Heart right ventricle (tissue), 16 donors: ENCODE data around the gene SPEG. TPM values are rescaled to one million over a fixed set of nuclear protein-coding genes. Genes with fewer than 3 reads are reported as not detected.

Experiments
- ATAC-seq, 8 donors: fragments of 200-7000 bp; cut with Tn5 transposase; one replicate each; pipeline ENCODE4 v1.9.1; 2020; ENCODE audit warnings: mild to moderate bottlenecking in 8 of 8, moderate library complexity in 8 of 8, moderate number of reproducible peaks in 1 of 8
- DNase-seq, 2 donors: peaks; one replicate each; pipeline ENCODE4 v3.0.0-alpha.2; 2020
- H3K27ac ChIP-seq, 10 donors: fragments of 200-600 bp; sonication (generic) in 2 of 10; one replicate each; pipeline versions ENCODE4 v1.5.0 to v1.8.0; 2020 to 2022; ENCODE audit warnings: mild to moderate bottlenecking in 3 of 10
- H3K27me3 ChIP-seq, 7 donors: fragments of 200-600 bp; one replicate each; pipeline ENCODE4 v1.8.0; 2021 to 2022; ENCODE audit warnings: mild to moderate bottlenecking in 2 of 7
- H3K36me3 ChIP-seq, 9 donors: fragments of 200-600 bp; sonication (generic) in 1 of 9; one replicate each; pipeline versions ENCODE4 v1.5.0 to v1.8.0; 2020 to 2022; ENCODE audit warnings: mild to moderate bottlenecking in 2 of 9
- H3K4me1 ChIP-seq, 9 donors: fragments of 200-600 bp; sonication (generic) in 1 of 9; one replicate each; pipeline versions ENCODE4 v1.5.0 to v1.8.0; 2020 to 2022; ENCODE audit warnings: mild to moderate bottlenecking in 4 of 9
- H3K4me3 ChIP-seq, 10 donors: fragments of 200-600 bp; sonication (generic) in 2 of 10; one replicate each; pipeline versions ENCODE4 v1.5.0 to v1.8.0; 2020 to 2022; ENCODE audit warnings: mild to moderate bottlenecking in 7 of 10, moderate library complexity in 2 of 10
- H3K9me3 ChIP-seq, 11 donors: fragments of 200-600 bp in 10 of 11; sonication (generic) in 2 of 11; one replicate each; pipeline versions ENCODE4 v1.5.0 to v1.8.0; 2013 to 2022; ENCODE audit warnings: mild to moderate bottlenecking in 2 of 11, control low read depth in 1 of 11, moderate library complexity in 1 of 11
- WGBS, 2 donors: extraction: QIAGEN DNeasy Blood & Tissue Kit; methylation state at CpG; one replicate each; pipeline ENCODE4 v1.1.7; 2013; ENCODE audit warnings: inconsistent platforms in 1 of 2; 5-methylcytosine and 5-hydroxymethylcytosine counted together
- intact Hi-C, 10 donors: fragments of 100-400 bp; cut with DNase I; formaldehyde crosslinking; loops; one replicate each; pipeline versions ENCODE4 v1.11.1 to v1.14.2; 2022
- polyA plus RNA-seq, 2 donors: library from polyadenylated mRNA; stranded (reverse); fragments of 200-250 nt; gene quantifications; one replicate each; pipeline ENCODE4 v1.2.3, GENCODE V29; 2013
- total RNA-seq, 10 donors: library from RNA; stranded (reverse); fragmentation: NEBNext Ultra II Directional in 3 of 10; extraction: Animal tissue kit (Norgen Biotek cat#: 25700) in 3 of 10; gene quantifications; one replicate each; pipeline versions ENCODE4 v1.2.1 to v1.2.4, GENCODE V29; 2021 to 2023
- TF ChIP-seq, protein P1 (sequence below), 9 donors: fragments of 200-600 bp; sonication (generic) in 2 of 9; IDR thresholded peaks; one replicate each; pipeline versions ENCODE4 v1.5.0 to v1.8.0; 2021 to 2022; ENCODE audit warnings: antibody characterized with exemption in 9 of 9, mild to moderate bottlenecking in 5 of 9, moderate library complexity in 1 of 9
- donor health status: Arrhythmogenic right ventricular cardiomyopathy.
- donor health status: ischemic (EF 13 %, LVEDD 7.1; RV severe dilation, severe dysfunction).
- donor health status: healthy with polysubstance abuse.
- donor health status: DM: no; HTN: yes; CAD: no.
- donor health status: DM: no; HTN: no; CAD: no.
- donor health status: ischemic (EF 25% LVEDD 6.9; RV normal size, moderate dysfunction).
- donor health status: ischemic (EF 25% LVEDD 5.7; RV mildly dilated, moderate dysfunction).
- donor health status: healthy.
- donor health status: DM: yes; HTN: yes; CAD: no.
- donor health status: Ischemic cardiomyopathy.
- donor health status: ischemic (EF 35%, LVEDD 5.7; RV mildly dilated, moderate dysfunction).
- donor health status: nonischemic (EF 11% LVEDD 7.7; RV severe dilation, severe dysfunction).
- donor health status: DM: yes; HTN: yes; CAD: no.
- donor health status: PGD.
- donor health status: ischemic (EF 29% LVEDD 5.4; RV normal size, mild dysfunction).
- donor health status: nonischemic (EF 23%, LVEDD 6.1; RV moderate dilation, normal function).

Gene SPEG
- total and polyA plus RNA-seq, 12 donors, result 62.9 to 151 (median 120) TPM

DNA sequence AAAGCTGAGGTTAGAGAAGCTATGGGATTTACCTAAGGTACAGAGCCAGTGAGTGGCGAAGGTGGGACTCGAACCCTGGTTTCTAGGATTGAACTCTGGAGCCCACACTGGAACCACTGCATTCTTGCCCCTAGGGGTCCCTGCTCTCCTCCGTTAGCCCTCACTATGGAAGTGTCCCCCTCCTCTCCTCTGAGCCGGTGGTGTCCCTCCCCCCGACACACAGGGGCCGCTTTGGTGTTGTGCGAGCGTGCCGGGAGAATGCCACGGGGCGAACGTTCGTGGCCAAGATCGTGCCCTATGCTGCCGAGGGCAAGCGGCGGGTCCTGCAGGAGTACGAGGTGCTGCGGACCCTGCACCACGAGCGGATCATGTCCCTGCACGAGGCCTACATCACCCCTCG, 55.5 kb downstream of the SPEG start:
- ATAC-seq (peak in 1 of 8 donors; percentile 12), DNase-seq (no peak)
- peaks cover 0 to 50% (median 0%) of the 10 kb centered on the region in 9 donors for H3K36me3 ChIP-seq

DNA sequence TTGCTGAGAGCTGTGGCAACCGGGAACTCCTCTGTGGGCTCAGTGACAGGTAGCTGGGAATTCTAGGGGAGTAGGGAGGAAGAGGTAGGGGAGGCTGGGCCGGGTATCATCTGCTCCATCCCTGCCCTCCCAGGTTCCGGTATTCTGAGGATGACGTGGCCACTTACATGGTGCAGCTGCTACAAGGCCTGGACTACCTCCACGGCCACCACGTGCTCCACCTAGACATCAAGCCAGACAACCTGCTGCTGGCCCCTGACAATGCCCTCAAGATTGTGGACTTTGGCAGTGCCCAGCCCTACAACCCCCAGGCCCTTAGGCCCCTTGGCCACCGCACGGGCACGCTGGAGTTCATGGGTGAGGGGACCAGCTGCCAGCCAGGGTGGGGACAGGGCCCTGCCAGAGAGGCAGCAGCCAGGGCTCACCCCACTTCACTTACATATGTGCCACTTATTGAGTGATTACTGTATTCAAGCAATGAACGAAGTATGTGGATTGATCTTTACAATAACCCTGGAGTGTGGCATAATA, 56.0 kb downstream of the SPEG start:
- H3K36me3 ChIP-seq, result peaks cover 0 to 46% (median 0%) of the 10 kb centered on the region in 9 donors
- intact Hi-C loops, result loop anchor here in 1 of 10 donors (5.0 kb wide), 1 partner anchor 37 kb away; no protein-coding TSS in a partner anchor
- peaks cover 0 to 57% (median 30%) of the 10 kb centered on the region in 7 donors for H3K27me3 ChIP-seq
- H3K4me1 ChIP-seq, result peaks cover 0 to 45% (median 7%) of the 10 kb centered on the region in 9 donors
- WGBS, 2 donors, result 56 to 63% methylated on average over 10 of the region's 10 CpGs
- no peak for DNase-seq
- TF ChIP-seq, protein P1, sequence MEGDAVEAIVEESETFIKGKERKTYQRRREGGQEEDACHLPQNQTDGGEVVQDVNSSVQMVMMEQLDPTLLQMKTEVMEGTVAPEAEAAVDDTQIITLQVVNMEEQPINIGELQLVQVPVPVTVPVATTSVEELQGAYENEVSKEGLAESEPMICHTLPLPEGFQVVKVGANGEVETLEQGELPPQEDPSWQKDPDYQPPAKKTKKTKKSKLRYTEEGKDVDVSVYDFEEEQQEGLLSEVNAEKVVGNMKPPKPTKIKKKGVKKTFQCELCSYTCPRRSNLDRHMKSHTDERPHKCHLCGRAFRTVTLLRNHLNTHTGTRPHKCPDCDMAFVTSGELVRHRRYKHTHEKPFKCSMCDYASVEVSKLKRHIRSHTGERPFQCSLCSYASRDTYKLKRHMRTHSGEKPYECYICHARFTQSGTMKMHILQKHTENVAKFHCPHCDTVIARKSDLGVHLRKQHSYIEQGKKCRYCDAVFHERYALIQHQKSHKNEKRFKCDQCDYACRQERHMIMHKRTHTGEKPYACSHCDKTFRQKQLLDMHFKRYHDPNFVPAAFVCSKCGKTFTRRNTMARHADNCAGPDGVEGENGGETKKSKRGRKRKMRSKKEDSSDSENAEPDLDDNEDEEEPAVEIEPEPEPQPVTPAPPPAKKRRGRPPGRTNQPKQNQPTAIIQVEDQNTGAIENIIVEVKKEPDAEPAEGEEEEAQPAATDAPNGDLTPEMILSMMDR (IDR thresholded peaks at IDR 0.05), result no peak
- peak in 2 of 8 donors; percentile 8 to 21 for ATAC-seq
- H3K27ac ChIP-seq, result peak overlapping the region in 5 of 10 donors; percentile 29 to 60 (median 35)
- H3K4me3 ChIP-seq, result no peak overlapping the region
- no peaks in the 10 kb centered on the region for H3K9me3 ChIP-seq

More for the DNA sequence above, 55.5 kb downstream of the SPEG start:
- peaks cover 0 to 57% (median 33%) of the 10 kb centered on the region in 7 donors for H3K27me3 ChIP-seq
- peaks cover 0 to 43% (median 3%) of the 10 kb centered on the region in 9 donors for H3K4me1 ChIP-seq
- intact Hi-C loops, result loop anchor here in 1 of 10 donors (5.0 kb wide), 1 partner anchor 37 kb away; no protein-coding TSS in a partner anchor
- no peak overlapping the region for H3K4me3 ChIP-seq
- no peaks in the 10 kb centered on the region for H3K9me3 ChIP-seq
- WGBS, 2 donors, result 83 to 84% methylated on average over 23 of the region's 23 CpGs
- peak overlapping the region in 3 of 10 donors; percentile 29 to 51 (median 30) for H3K27ac ChIP-seq
- TF ChIP-seq, protein P1 (IDR thresholded peaks at IDR 0.05), result peak in 2 of 9 donors; percentile 4 to 13

DNA sequence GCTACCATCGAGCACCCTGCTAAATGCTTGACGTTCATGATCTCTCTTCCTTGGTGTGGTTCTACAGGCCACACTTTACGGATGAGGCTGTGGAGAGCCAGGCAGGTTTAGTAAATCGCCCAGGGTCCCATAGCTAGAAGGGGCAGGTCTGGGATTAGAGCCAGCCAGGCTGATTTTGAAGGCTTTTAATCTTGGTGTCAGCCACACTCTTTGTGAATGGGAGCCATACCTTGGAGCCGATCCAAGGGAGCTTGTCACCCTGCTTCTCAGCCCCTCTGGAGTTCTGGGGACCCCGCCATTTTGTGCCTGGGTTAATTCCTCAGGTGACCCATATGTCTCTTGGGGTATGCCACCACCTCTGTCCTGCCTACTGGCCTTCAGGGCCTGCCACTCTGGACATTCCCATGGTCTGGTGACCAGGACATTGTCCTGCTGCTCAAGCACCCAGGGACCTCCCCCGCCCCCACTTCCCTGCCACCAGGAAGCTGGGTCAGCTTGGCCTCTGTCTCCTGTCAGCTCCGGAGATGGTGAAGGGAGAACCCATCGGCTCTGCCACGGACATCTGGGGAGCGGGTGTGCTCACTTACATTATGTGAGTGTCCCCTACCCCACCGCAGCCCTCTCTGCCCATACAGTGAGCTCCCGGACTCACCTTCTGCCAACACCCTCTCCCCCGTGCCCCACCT, 56.8 kb downstream of the SPEG start:
- TF ChIP-seq, protein P1 (IDR thresholded peaks at IDR 0.05), result no peak
- Histone ChIP-seq H3K9me3 (no peaks in the 10 kb centered on the region), H3K4me1 (peaks cover 0 to 52% (median 12%) of the 10 kb centered on the region in 9 donors), H3K4me3 (no peak overlapping the region), H3K36me3 (peaks cover 0 to 46% (median 0%) of the 10 kb centered on the region in 9 donors), H3K27ac (peak overlapping the region in 5 of 10 donors; percentile 29 to 60 (median 41)), H3K27me3 (peaks cover 0 to 57% (median 31%) of the 10 kb centered on the region in 7 donors)
- ATAC-seq, result peak in 4 of 8 donors; percentile 1 to 32 (median 12)
- DNase-seq, result peak in 1 of 2 donors; percentile 45
- 54 to 57% methylated on average over 14 of the region's 14 CpGs for WGBS, 2 donors
- intact Hi-C loops, result loop anchor here in 1 of 10 donors (5.0 kb wide), 1 partner anchor 36 kb away; no protein-coding TSS in a partner anchor

DNA sequence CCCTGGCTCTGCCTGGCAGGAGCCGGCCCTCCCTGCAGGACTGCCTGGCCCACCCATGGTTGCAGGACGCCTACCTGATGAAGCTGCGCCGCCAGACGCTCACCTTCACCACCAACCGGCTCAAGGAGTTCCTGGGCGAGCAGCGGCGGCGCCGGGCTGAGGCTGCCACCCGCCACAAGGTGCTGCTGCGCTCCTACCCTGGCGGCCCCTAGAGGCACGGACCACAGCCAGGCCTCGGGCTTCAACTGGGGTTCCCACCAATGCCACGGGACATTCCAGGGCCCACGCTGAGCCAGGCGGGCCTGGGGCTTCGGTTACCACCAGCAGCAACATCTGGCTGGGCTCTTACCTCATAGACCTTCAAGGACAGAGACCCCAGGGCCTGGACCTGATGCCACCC, 57.9 kb downstream of the SPEG start:
- peaks cover 0 to 57% (median 31%) of the 10 kb centered on the region in 7 donors for H3K27me3 ChIP-seq
- WGBS, 2 donors, result 69 to 70% methylated on average over 20 of the region's 20 CpGs
- H3K36me3 ChIP-seq, result peaks cover 0 to 41% (median 0%) of the 10 kb centered on the region in 9 donors
- intact Hi-C loops, result loop anchor here in 1 of 10 donors (5.0 kb wide), 1 partner anchor 35 kb away; no protein-coding TSS in a partner anchor
- no peak overlapping the region for H3K4me3 ChIP-seq
- H3K9me3 ChIP-seq, result no peaks in the 10 kb centered on the region
- peaks cover 9 to 63% (median 23%) of the 10 kb centered on the region in 9 donors for H3K4me1 ChIP-seq
- no peak for DNase-seq
- no peak for ATAC-seq
- H3K27ac ChIP-seq, result peak overlapping the region in 1 of 10 donors; percentile 51
- TF ChIP-seq, protein P1 (IDR thresholded peaks at IDR 0.05), result no peak
